Stimulated activated CD8-positive, alpha-beta memory T cell treated with anti-CD3 and anti-CD28 coated beads, Interleukin-4, amount 100 ng/mL, for 24 hours (primary cell): ENCODE measurements around the gene GTSF1L.
A peak's percentile ranks its signal among the peaks of the same experiment; 100 is the strongest.
"Not testable (repeated sequence)": the region's sequence is repeated elsewhere in the genome, so short reads cannot be mapped to it uniquely, and the experiment has no call there.

ENCODE experiments used
- DNase-seq: peaks from one replicate; pipeline ENCODE4 v3.0.0-alpha.2; 2020; ENCODE audit warnings: low read depth

GTSF1L gene

DNA sequence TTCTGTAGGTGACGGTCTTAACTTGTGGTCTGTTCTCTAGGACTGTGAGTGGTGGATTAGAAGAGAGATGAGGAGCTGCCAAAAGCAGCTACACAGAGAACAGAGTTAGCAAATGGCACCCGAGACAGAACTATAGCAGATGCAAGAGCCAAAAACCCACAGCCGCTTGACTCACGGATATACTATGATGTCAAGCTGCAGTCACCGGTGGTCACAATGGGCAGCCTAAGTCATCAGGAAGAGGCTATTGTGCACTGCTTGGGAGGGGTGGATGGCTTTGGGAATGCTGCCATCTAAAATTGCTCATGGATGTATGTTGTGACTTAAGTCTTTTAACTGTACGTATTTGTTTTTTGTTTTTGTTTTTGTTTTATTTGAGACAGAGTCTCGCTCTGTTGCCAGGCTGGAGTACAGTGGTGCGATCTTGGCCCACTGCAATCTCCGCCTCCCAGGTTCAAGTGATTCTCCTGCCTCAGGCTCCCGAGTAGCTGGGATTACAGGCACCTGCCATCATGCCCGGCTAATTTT is at the start of gene GTSF1L:
GTSF1L (minus strand) TSS at position 192 of the 528 bp plus-strand sequence. CDS start 308 bp downstream, outside the sequence.
- DNase-seq = no peak

DNA sequence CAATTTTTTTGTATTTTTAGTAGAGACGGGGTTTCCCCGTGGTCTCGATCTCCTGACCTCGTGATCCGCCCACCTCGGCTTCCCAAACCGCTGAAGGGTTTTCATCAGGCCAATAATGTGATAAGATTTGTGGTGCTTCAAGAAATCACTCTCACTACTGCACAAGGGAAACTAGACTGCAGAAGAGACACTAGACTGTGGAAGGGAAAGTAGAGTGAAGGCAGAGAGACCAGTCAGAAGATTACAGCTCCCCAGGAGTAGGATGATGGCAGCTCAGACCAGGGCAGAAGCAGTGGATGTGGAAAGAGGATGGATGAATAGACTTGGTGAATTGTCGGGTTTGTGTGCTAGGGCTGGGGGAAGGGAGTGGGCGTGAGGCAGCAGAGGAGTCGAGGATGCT is 48.0 kb upstream of the GTSF1L start:
- DNase-seq = no peak

DNA sequence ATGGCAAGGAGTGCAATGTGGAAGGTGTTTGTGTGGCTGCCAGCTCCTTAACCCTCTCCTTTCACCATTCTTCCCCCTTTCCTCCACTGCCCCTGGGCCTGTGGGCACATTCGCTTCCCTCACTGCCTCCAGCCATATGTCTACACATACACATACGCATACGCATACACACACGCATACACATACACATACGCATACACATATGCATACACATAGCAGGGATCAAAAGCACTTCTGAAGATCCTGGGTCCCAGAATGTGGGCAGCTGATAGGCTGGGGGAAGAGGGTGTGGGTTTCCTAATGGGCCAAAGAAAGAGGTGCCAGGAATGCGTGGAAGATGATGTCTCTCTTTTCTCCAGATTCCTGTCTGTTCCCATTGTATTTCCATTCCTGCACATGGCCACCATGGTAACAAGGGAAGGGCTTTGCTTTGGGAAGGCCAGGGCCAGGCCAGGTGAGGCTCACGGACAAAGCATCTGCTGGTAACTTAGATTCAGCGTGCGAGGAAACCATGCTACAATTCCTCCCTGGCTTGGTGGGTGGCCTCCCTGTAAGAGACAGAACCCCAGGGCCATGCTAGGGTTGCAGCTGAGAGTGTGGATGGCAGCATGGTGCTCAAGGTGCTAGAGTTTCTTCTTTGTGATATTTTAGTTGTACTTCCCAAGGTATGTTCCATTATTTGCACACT is 44.8 kb upstream of the GTSF1L start:
- DNase-seq = no peak

DNA sequence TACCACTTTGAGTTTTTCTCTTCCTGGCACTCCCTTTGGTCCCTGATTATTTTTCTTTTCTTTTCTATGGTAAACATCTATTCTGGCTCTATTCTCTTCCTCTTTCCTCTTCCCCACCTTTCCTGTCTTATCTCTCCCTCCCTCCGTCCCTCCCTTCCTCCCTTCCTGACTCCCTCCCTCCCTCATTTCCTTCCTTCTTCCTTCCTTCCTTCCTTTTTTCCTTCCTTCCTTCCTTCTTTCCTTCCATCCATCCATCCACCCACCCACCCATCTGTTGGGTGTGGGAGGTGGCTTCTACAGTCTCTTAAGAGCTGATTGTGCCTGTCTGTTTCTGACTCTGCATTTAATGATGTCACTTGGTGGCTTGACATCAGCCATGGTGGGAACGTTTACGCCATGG is 43.5 kb upstream of the GTSF1L start:
- no peak for DNase-seq

DNA sequence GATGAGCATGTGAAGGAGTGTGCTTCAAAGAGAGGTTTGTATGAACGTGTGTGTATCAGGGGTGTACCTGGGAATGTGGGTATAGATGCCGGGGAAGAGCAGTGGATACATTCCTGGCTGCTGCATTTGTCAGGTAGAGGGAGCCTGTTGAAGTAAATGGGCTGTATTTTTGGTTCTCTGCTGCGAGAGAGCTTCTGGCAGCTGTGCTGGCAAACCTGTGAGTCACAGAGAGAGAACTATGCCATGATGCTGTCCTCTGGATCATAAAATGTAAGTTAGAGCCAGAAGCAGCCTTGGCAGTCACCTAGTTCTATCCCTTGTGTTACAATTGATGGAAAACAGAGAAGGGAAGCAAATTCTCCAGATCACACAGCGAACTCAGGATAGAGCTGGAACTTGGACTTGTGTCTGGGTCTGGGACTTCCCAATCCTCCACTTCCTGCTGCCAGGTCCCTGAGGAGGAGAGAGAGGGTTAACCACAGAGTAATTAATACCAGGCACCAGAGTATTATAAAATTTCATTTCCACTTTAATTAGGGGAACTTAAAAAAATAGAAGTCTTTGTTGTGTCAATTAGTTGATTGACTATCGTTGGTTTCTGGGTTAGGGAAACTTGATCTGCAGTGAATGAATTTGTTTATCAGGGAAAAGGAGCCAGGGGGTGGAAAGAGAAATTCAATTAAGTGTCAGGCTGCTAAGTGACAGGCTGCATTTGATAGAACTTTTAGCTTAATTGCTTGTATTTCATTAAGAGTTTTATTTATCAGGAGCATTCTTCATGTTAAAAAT is 41.1 kb upstream of the GTSF1L start:
- no peak for DNase-seq

DNA sequence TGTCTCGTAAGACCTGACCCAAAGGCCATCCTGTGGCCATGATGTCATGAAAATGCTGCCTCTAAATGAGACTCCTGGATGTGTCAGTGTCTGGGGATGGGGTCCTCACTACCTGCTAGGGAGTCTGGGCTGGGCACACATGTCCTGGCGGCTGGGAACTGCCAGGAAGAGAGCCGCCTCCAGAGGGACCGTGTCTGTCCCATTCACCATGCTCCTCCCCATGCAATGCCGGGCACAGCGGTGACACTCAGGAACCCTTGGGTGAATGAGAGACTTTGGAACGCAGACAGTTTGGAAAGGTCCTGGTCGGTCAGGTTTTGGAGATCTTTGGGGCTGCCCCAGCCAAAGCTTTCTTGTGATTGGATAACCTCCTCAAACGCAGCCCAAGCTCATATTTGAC is 40.1 kb upstream of the GTSF1L start:
- no peak for DNase-seq

DNA sequence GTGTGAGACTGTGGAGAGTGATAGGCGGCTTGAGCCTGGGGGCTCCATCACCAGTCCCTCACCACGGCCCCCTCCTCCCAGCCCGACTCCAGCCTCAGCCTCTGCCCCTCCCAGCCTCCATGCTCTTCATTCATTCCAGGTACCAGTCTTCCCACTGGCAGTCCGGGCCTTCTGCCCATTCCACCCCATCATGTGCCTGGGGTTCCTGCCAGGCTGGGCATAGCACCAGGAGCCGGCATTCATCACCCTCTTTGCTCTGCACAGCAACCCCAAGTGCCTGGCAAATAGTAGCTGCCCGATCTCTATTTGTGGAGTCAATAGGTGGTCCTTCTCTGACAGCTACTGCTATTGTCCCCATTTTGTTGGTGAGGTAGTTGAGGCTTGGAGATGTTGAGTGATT is 39.6 kb upstream of the GTSF1L start:
- DNase-seq = no peak

DNA sequence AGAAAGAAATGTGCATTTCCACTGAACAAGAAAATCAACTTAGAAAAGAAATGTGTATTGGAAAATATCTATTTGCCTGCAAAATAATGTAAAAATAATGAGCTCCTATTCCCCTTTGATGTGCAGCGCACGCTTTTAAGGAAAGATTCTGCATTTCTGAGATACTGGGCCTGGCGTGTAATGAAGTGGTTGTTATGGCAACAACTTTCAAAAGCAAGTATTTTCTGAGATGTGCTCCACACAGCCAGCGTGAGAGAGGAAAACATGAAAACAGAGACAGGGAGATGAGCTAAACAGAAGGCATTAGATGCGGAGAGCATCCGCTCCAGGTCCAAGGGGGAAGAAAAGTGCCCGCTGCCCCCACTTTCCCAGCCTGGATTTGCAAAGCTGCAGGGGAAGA is 39.1 kb upstream of the GTSF1L start:
- DNase-seq = no peak

DNA sequence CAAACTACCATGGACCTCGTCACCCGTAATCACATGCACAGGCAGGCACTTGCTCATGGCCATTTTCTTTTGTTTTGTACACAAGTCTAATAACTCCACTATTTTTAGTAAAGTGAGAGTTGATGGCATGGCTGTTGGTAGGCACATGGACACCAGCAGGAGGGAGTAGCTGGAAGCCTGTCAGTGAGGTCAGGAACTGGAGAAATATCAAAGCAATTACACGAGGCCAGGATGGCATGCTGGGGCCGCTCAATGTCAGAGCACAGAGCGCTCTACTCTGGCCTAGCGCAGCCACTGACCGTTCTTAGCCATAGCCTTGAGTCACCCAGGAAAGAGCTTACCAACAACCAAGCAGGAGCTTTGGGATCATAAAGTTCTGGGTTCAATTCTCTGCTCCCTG is 36.1 kb upstream of the GTSF1L start:
- DNase-seq = no peak

DNA sequence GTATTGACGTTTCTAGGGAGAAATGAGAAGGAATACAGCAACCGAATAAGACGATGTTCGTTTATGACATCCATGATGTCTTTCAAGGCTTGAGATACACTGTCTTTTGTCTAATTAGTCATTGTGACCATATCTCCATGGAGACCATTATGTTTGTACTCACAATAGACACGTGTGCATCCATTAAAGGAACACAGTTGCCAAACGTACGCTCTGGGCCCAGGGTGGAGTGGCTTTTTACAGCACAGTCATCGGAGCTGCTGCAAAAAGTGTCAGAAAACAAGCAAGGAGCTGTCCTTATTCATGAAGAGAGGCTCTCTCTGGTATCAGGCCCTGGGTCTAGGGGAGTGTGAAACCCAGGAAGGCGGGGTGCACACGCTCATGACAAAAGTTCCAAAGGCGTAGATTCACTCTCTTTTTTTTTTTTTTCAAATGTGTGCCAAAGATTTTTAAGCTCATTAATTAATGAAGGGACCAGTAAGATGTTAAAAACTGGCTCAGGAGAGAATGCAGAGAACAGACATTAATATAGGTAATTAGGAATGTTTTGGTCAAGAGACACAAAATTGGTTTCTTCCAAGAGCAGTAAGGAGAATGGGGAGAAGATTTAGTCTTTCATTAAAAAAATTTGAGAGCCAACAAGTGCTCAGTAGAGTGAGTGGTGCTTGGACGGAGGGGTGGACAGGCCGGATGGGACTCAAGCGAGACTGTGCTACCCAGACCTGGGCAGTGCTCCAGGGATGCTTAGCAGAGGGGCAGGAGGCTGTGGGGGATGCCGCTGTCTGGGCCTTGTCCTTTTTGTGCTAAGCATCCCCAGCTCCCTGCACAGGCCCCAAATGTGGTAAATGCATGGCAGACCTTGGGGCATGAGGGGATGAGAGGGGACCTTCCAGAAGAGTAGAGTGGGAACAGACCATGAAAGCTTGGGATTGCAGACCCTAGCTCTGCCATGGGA is 34.9 kb upstream of the GTSF1L start:
- DNase-seq = no peak

DNA sequence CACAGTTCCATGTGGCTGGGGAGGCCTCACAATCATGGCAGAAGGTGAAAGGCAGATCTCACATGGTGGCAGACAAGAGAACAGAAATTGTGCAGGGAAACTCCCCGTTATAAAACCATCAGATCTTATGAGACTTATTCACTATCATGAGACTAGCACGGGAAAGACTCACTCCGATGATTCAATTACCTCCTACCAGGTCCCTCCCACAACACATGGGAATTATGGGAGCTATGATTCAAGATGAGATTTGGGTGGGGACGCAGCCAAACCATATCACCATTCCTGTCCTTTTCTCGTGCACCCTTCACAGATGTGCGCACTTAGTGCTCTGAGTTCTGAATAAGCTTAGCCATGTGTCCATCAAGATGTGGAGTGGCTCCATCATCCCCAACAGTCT is 31.1 kb upstream of the GTSF1L start:
- DNase-seq = not testable (repeated sequence)

DNA sequence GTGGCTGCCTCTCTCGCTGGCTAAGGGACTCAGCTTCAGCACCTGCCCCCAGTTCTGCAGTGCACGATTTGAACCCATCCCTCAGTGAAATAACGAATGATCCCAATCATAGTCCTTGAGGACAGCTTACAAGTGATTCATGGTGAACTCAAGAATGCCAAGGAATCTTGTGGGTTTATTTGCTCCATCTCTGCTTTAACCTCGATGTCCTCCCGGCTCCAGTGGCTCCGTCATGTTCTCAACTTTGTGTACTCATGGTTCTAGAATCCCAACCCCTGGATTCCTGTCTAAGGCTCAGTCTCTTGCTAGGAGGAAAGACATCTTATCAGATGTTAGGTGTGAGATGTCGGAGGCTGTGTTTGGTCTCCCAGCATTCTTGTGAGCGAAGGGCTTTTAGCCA is 29.0 kb upstream of the GTSF1L start:
- DNase-seq = no peak

DNA sequence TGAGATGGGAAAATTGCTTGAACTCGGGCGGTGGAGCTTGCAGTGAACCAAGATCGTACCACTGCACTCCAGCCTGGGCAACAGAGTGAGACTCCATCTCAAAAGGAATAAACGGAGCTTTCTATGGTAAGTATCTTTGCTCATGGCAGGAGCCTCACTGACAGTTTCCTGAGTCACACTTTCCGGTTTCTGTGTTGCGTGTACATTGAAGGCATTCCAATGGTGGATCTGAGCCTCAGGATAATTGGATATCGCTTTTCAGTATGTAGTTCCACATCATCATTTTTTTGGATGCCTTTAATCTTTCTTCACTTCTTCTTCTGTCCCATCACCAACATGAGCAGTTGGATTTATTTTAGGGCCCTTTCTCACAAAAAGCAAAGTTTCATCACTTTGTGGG is 28.6 kb upstream of the GTSF1L start:
- DNase-seq = no peak

DNA sequence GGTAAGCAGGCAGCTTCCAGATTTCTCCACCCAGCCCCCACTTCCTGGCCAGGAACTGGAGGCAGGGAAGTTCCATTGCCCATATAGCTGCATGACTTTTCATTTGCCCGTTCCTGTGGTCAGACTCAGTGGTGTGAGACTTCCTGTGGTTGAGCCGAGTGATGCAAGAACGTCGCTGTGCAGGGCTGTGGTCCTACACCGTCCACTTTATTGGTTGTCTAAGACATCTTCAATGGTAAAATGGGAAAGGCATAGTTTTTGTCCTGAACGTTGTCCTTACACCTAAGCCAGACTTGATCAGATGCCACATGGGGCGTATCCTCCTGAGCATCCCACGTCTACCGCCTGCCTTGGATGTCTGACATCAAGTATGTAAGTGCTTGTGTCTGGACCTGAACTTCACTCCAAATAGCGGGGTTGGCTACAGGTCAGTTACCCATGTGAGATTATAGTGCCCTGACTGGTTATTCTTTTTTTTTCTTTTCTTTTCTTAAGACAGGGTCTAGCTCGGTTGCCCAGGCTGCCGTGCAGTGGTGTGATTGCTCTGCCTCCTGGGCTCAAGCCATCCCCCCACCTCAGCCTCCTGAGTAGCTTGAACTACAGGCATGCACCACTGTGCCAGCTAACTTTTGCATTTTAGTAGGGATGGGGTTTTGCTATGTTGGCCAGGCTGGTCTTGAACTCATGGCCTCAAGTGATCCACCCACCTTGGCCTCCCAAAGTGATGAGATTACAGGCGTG is 25.9 kb upstream of the GTSF1L start:
- no peak for DNase-seq

DNA sequence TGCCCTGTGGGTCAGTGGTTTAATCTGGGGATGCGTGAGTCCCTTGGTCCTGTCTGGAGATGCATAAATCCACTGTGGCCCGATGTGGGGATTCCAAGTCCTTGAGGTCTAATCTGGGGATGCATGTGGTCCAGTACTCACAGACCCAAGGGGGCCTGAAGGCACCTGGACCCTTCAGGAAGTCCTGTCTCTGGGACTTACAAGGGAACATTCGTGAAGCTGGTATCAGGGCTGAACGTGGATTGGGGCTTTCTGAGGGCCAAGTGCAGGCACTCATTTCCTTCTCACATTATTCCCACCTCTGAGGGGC is 25.2 kb upstream of the GTSF1L start:
- no peak for DNase-seq

DNA sequence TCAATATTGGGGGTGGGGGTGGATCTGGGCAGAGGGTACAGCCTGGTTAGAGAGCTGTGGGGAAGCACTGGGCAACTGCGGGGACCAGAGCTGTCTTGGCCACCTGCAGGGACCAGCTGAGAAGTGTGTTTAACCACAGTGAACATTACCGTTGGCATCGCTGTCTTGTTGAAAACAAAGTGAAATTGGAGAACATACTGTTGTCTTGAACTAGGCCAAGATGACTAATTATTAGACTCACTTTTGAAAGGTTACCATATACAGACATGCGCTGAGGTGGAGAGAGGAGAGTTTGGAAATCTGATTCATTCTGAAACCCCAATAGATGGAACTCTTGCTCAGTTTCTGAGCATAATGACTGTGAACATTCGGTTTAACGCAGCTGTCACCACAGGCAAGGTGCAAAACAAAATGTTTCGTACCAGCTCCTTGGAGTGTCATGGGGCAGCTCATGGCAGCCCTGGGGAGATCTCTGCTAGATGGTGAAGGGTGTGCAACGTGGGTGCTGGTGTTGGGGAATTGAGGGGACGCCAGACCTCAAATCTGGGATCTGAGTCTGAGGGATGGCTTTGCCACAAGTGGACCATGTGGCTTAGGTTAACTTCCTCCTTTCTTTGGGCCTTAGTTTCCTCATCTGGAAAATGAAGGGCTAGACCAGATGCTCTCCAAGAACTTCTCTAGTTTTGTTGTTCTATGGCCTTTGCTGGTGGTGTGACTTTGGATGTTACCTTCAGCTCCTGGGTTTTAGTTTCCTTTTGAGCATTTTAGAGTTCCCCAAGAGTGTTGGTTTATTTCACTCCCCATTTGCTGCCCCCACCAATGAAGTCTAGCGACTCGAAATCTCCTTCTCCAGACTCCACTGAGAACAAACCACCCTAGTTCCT is 24.6 kb upstream of the GTSF1L start:
- DNase-seq = peak; percentile 24

DNA sequence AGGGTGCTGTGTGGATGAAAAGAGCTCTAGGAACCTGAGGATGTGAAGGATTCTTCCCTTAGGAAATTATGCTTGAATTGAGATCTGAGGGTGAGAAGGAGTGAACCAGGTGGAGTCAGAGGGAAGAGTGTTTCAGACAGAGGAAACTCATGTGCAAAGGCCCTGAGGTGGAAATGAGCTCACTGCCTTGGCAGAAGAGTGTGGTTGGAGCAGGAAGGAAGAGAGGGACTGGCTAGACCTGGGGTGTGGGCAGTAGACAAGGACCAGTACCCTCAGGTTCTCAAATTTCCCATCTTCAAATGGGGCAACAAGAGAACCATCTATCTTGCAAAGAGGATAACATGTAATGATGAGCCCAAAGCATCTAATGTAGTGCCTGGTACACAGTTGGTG is 24.0 kb upstream of the GTSF1L start:
- DNase-seq = no peak

DNA sequence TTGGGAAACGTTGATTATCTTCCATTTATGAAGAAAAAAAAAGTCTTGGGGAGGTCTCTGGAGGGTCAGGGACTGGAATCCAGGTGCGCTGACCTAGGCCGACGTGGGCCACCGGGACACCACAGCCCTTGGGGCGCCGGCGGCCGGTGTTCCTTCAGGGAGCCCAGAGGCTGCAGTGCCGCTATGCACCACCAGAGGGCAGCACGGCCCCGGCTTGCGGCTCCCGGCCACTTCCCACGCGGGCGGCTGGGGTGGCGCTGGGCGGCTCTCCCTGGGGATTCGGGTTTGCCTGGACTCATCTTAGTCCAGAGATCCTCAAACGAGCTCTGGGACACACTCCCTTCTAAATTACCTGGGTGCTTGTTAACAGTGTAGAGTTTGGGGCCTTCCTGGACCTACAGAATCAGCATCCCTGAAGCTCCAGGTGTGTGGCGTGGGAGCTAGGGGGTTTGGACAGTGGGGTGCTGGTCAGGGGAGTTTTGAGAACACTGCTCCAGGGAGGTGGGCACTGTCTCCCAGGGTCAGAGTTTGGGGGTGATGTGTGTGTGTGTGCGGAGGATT is 23.0 kb upstream of the GTSF1L start:
- DNase-seq = peak; percentile 73

DNA sequence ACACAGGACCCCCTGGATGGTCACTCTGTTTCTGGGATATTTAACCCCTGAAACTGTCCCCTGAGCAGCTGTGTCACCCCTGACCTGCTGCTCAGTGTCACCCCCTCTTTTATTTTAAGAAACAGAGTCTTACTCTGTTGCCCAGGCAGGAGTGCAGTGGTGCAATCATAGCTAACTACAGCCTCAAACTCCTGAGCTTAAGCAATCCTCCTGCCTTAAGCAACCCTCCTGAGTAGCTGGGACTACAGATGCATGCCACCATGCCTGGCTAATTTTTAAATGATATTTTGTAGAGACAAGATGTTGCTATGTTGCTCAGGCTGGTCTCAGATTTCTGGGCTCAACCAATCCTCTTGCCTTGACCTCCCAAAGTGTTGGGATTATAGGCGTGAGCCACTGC is 21.5 kb upstream of the GTSF1L start:
- DNase-seq = no peak

DNA sequence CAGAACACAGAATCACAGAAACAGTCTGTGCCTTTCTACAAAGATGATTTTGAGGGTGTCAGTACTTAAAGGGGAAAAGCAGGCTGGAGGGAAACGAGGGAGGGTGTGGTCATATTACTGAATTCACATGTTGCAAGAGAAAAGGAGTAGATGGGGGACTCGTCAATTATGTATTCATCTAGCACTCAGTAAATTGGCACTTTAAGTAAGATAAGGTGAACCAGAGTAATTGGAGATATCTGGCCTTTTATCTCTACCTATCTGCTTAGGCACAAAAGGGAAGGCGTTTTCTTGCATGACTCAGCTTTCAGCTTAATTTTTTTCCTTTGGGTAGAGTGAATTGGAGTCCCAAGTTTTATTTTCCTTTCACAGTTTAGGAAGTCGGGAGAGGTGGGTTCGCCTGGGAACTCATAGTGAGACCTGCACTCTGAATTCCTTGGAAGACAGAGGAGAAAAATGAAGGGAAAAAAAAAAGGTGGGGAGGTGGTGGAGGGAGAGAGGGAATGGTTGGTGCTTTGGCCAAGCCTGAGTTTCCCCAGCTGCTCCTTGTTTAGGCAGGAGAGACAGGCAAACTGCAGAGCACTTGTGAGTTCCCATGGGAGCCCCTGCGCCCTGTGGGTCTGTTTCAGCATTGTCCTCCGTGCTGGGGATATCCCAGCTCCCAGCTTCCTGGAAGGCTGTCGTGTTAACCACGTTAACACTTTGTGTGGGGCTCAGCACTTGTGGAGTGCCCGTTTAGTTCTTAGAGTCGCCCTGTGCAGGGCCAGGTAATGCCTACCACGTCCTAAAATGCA is 19.7 kb upstream of the GTSF1L start:
- DNase-seq = no peak
